GM18868 (cell line): Measurements from ENCODE around the gene GCSAML.
"Not testable (repeated sequence)": the region's sequence is repeated elsewhere in the genome, so short reads cannot be mapped to it uniquely, and the experiment has no call there.

Source experiments
- ATAC-seq: cut with Tn5 transposase; IDR thresholded peaks from one replicate; pipeline ENCODE4 v1.9.1; 2021; ENCODE audit warnings: mild to moderate bottlenecking, moderate library complexity; ENCODE audit not compliant: unreplicated experiment

The GCSAML gene

DNA sequence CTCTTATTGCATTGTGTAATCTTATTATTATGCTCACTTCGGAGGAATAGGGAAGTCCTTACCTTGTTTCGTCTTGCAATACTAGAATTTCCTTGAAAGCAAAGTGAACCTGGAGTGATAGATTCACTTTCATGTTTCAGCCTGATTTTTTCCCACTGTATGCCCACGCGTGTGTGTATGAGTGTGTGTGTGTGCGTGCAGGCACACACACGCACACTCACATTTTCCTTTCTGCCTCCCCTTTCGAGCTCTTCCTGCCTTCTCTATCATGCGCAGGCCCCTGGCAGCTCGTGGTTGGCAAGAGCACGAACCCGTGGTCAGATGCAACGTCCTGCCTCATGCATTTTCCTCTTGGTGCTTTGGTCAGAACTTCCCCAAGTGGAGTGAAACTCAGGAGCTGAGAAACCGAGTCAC is at the start of gene GCSAML:
TSS of gene GCSAML (plus strand) at position 366 of the 414 bp plus-strand sequence. CDS start 58 bp downstream, outside the sequence.
- no peak for ATAC-seq

DNA sequence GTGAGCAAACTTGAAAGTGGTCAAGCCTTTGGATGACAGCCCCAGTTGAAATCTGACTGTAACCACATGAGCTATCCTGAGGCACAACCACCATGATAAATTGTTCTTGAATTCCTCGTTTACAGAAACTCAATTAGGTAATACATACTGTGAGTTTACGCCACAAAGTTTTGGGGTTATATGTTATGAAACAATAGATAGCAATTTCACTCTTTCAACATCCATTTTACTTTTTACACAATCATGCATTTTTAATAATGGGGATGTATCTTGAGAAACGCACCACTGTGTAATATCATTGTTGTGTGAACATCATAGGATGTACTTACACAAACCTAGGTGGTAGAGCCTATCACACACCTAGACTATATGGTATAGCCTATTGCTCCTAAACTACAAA is 48.1 kb upstream of the GCSAML start:
- ATAC-seq = no peak

DNA sequence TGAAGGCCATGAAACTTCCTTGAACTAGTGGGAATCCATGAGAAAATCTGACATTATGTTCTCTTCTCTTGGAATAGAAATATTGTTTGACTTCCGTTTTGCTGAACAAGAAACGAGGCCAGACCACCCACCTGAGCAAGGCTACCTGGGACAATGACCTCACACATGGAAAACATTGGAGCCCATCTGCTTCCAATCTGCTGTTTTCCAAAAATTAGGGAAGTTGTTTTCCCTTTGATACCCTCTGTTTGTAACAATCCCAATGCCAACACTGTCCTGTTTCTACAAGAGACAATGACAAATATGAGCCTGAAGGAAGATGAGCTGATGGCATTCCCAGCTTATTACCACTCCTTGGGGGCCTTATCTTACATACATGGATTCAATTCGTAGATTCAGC is 42.1 kb upstream of the GCSAML start:
- no peak for ATAC-seq

DNA sequence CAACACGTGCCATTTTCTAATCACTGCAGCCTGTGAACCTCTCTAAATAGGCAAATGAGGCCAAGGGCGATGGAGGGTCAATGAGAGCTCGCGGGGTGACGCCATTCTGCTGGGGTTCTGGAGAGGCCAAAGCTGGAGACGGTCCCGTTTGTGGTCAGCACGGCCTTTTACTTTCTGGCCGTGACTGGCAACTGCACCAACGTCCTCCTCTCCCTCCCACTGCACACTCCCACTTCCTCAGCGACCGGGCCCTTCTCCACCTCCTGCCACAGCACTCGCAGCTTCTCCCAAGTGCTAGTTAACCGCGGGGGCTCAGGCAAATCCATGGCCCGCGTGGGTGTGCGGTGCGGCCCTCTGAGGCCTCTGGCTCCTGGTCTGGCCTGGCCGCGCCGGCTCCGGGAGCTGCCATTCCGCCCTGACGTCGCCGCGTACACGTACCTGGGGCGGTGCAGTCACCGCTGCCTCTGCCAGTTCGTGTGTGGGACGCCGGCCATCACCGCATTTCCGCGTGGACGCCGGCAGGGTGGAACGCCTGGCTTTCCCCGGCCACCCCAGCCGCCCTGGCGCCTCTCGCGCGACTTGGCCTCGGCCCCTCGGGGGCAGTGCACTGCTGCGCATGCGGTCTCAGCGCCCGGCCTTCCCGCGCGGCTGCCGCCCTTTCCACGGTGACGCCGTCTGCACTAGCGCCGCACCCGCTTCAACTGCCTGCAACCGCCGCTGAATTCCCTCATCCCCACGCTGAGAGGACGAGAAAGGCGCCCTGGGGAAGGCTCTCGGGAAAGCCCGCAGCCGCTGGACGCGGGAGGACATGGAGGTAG is 30.9 kb upstream of the GCSAML start:
- ATAC-seq = no peak

DNA sequence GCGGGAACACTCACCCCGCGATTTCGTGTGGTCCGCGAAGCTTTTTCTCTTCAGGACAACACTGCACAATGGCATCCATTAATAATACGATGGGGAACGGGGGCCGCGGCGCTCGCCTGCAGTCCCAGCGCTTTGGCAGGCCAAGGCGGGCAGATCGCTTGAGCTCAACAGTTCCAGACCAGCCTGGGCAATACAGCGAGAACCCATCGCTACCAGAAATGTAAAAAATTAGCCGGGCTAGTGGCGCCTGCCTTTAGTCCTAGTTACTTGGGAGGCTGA is 30.4 kb upstream of the GCSAML start:
- no peak for ATAC-seq

DNA sequence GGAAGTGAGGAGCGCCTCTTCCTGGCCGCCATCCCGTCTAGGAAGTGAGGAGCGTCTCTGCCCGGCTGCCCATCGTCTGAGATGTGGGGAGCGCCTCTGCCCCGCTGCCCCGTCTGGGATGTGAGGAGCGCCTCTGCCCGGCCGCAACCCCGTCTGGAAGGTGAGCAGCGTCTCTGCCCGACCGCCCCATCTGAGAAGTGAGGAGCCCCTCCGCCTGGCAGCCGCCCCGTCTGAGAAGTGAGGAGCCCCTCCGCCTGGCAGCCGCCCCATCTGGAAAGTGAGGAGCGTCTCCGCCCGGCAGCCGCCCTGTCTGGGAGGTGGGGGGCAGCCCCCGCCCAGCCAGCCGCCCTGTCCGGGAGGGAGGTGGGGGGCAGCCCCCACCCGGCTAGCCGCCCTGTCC is 27.0 kb upstream of the GCSAML start:
- not testable (repeated sequence) for ATAC-seq

DNA sequence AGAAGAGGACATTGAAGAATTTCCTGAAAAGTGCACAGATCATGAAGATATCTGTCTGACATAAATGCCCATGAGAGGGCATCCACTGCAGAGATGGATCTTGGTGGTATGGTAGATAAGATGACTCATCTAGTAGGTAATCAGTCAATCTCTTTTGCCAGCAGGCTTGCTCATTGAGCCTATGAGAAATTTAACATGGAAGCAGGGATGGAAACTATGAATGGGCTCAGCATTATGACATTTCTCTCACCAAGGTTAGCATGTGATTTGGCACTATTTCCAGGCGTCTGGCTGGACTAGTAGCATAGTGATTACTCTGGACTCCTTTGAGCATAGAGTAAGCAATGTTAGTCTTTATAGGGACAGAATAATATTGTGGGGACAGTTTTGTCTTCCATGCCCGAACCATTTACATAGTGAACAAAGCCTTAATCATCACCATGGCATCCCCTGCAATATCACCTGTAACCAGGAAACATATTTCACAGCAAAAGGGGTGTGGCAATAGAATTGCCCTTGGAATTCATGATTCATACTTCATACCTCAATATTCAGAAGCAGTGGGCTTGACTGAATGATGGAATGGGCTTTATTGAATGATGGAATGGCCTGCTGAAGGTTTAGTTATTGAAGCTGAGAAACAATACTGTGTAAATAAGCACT is 20.0 kb upstream of the GCSAML start:
- ATAC-seq = no peak

DNA sequence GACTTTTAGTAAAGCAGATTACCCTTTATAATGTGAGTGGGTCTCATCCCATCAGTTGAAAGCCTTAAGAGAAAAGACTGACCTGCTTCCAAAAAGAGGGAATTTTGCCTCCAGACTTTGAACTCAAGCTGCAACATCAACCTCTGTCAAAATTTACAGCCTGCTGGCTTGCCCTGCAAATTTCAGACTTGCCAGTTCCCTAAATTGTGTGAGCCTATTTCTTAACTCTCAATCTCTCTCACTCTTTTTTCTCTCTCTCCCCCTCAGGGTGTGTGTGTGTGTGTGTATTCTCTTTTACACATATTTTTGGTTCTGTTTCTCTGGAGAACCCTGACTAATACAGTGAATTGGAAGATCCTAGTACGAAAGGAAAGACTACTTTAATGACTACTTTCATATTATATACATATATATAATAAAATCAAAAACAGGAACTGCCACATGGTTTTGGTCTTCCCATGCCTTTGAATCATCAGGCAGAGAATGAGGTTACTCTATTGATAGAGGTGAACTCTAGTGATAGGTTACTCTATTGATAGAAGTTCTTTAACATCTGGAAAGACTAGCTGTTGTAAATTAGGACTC is 19.1 kb upstream of the GCSAML start:
- no peak for ATAC-seq

DNA sequence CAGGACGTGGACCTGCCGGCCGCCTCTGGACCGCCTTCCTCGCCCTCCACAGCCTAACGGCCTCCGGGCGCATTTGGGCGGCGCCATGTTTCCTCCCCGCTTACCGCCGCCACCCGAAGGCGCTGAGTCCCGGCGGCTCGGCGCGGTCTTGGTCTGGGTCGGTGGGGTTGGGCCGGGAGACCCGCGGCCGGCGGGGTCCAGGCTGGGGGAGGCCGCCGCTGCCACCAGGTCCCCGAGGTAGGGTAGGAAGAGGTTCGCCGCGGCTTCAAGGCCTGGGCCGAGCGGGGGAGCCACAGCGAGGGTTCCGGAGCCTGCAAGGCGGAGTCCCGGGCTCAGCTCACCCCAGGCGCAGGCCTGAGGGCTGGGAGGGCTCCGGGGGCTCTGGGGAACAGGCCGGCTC is 18.1 kb upstream of the GCSAML start:
- ATAC-seq = no peak

DNA sequence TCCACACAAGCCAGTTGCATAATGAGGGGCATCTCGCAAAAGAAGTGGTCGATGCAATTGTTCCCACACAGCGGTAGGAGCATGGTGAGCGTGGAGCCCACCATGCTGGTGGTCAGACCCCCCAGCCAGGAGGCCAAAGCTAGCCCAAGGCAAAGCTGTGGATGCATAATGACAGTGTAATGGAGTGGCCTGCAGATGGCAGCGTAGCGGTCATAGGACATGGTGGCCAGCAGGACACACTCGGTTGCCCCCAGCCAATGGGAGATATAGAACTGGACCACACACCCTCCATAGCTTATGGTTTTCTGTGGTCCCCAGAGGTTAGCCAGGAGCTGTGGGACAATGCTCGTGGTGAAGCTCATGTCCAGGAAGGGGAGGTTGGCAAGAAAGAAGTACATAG is 17.0 kb upstream of the GCSAML start:
- ATAC-seq = no peak

DNA sequence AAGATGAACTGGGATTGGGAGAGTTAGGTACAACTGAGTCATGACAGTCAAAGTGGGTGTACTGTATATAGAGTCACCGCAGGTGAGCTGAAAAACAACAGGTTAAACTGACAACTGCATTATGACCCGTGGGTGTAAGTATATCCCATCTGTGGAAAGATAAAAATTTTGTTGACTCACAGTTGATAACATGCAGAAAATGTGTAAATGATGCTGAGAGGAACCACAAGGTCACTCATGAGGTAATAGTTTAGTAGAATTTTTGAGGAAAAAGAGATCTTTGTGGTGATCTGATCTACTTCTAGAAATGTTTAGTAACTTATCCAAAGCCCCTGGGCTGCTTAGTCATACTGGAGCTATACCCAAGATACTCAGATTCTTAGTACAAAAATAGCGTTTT is 13.5 kb upstream of the GCSAML start:
- no peak for ATAC-seq

DNA sequence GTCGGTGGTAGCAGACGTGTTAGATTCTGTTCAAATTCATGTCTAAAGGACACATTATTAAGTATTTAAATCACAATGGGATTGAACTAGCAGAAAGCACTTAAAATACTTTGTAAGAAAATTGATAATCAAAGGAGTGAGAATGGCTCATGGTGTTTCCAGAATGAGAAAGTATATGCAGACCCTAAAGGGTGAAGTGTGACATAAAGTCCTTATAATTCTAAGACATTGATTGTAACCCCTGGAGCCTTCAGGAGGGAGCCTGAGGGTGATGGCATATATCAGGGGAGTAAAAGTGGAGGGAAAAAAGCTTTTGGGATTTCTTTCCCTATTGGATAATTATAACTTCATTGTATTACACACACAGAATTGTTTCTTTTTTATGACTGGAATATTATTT is 12.6 kb upstream of the GCSAML start, which contains the start of gene OR2C3:
TSS of gene OR2C3 (minus strand) at position 101 of the 400 bp plus-strand sequence. CDS start 3,929 bp downstream, outside the sequence.
- ATAC-seq = no peak

DNA sequence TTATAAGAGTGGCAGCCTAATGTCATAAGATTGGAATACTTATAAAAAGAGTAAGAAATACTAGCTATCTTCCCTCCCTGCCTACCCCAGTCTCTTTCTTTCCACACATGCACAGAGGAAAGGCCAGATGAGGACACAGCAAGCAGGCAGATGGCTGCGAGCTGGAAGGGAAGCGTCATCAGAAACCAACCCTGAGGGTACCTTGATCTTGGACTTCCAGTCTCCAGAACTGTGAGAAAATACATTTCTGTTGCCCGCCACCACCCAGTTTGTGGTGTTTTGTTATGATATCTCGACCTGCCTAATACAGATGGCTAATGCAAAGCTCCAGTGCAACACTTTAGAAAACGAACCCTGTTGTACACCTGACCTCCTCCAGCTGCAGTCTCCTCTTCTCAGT is 10.4 kb upstream of the GCSAML start:
- ATAC-seq = no peak

DNA sequence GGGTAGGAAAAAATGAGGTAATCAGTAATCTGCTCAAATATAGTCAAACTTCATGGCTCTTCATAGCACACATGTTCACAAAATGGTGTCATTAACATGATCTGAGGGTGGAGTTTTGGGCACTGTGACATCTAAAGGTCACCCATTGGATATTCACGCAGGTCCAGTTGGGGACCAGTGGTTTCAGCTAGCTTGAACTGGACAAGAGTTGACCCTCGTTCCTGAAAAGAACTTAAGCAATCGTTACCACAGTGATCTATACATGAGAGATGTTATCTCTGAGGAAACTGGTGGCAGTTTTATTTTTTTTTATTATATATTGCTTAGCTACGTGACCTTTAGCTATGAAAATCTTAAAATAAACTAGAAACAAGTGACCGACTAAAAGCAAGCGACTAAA is 9.7 kb upstream of the GCSAML start:
- ATAC-seq = no peak

DNA sequence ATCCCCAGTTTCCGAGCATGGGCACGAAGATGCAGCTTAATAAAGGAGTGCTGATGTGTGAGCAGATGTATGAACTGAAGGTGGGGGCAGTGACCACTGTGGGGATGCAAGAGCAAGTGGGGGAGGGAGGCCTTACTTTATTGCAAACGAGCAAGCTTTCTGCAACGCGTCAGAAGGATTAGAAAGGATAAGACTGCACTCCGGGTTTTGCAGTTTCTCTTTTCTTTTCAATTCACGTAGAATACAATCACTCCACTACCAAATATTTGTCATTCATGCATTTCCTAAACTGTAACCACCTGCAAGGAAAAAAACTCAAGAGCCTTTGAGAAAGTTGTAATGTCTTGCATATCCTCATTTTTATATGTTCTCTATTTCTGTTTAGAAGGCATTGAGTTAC is 8.4 kb upstream of the GCSAML start:
- ATAC-seq = no peak

DNA sequence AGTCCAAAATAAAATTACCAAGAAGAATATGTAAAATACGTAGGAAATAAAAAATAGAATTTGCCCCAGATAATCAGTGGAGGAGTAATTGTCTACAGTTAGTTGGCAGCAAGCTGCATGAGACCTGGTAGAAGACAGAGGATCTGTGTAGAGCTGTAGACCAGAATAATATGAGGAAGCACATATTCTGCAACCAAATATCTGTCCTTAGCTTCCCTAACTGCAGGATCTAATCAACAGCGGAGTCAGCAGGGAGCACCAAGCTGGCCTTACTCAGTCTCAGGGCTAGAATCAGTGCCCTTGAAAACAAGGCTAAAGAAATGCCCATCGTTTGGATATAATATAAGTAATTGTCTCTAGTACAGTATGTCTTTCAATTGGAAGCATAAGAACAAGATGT is 6.1 kb upstream of the GCSAML start:
- ATAC-seq = no peak

DNA sequence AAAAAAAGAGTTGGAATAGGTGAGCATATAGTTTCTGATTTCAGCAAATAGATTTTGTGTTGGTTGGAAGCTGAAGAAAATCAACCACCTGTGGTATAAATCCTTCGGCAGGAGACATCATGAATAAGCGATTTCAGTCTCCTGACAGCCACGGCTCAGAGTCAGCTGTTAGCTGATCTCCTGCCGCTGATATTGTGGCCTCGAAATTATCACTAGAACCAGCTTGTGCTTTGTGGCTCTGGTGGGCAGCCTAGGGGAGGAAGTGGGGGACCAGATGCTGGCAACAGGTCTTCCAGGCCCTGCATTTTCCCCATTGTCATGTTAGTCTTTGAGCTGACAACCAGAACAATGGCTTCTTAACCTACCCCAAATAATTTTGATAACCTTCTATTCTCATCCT is 842 bp upstream of the GCSAML start:
- no peak for ATAC-seq

DNA sequence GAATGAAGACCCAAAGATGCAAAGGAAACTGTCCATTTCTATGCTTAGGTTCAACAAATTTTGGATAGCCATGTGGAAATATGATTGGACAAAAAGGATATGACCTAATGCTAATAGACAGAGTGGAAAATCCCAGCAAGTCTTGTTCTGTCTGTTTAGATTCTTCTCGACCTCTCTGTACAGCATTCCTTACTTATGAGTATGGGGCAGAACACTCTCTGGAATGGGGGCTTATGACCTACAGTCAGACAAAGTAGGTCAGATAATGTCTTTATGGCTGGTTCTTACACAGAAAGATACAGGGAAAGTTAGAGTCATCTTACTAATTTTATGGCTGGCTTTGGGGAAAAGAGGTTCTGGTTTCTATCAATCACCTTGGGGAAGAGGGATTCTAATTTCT is 2.8 kb downstream of the GCSAML start:
- ATAC-seq = no peak

DNA sequence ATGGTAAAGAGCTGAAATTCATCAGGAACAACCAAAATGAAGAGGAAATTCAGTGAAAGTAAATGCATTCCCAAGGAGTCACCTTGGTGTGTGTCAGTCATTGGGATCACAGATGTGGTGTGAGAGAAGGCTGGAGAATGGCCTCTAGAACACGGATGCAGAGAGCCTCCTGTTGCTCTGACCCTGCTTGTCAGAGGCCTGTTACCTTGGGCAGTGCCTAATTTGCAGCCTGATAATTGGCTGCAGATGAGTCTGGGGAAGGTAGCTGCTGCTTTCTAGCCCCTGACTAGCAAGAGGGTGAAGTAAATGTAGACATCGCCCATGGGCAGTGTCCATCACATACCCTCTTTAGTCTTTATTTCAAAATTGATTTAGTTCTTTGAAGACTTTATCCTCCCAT is 3.3 kb downstream of the GCSAML start:
- ATAC-seq = no peak

DNA sequence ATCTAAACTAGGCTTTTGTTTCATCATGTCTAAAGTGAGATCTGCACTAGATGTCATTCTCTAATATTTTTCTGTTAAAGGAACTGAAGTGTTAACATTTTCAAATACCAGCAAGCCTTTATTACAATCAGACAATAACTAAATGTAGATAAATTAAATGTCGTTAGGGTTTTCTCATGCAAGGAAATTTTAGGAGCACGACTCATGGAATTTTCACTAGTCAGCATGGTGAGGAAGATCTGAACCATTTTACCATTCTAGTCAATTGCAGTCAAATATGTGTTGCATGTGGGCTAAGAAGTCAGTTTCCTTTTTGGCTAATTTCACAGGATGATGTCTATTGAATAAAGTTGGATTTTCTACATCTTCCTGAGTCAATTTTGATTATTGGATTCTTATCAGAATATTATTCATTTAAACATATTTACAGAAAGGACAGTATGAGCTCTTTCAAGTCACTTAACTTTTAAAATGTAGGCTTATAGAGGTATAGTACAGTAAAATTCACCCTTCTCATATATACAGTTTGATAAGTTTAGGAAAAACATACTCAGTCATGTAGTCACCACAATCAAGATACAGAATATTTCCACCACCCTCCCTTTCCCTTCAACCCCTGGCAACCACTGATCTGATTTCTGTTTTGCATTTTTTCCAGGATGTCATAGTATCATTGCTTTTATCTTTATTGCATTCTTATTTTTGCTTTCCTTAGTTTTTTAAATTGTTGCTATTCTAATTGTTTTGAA is 9.2 kb downstream of the GCSAML start:
- ATAC-seq = no peak

DNA sequence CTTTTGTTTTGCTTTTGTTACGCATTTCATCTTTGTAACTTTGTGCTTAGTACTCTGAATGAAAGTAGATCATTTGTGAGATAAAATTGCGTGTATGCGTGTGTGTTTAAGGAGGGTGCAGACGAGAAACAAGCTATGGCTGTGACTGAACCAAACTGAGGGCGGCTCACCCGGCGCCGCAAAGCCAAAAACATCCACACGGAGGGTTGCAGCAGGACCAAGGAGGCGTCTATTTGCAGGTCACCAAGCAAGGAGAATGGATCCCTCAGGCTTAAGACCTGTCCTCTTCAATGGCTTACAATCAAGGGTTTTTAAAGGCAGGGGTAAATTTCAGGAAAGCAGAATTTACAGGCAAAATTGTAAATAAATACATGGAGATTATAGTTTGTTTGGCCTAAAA is 12.8 kb downstream of the GCSAML start:
- no peak for ATAC-seq

DNA sequence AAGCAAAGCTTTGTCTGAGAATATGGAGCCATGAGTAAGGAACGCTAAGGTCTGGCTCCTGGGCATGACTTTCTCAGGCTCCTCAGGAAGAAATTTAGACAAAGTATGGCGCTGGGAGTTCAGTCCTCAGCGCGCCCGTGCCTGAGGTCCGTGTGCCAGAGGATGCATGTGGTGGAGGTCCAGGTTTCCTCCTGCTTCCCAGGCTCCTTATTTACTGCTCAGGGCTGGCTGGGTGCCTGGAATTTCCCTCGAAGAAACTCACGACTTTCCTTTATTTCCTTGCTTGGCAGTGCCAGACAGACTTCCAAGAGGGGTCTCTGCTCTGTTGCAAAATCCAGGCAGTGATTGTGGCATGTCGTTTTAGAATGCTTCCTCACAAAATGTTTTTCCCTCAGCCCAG is 13.3 kb downstream of the GCSAML start:
- ATAC-seq = no peak
